Stimulated activated effector memory CD8-positive, alpha-beta T cell treated with anti-CD3 and anti-CD28 coated beads, Interleukin-12 subunit alpha, Interleukin-12 subunit beta, amount 100 ng/mL, for 72 hours (primary cell): ENCODE results near the gene ELP5.

ENCODE experiments used
- ATAC-seq: fragments of 150-1000 bp; cut with Tn5 transposase; 2 replicates; pipeline ENCODE4 v1.10.0; 2021
- DNase-seq, 2 donors: peaks; one replicate each; pipeline ENCODE4 v3.0.0; 2021 to 2022; ENCODE audit warnings: low spot score in 2 of 2
- H3K27ac Mint-ChIP-seq: one replicate; pipeline ENCODE4 v1.8.0; 2022; ENCODE audit warnings: mild to moderate bottlenecking, mixed read lengths
- H3K36me3 Mint-ChIP-seq: one replicate; pipeline ENCODE4 v1.8.0; 2022; ENCODE audit warnings: mild to moderate bottlenecking, mixed read lengths
- H3K4me1 Mint-ChIP-seq: one replicate; pipeline ENCODE4 v1.8.0; 2022; ENCODE audit warnings: mixed read lengths
- H3K4me3 Mint-ChIP-seq: one replicate; pipeline ENCODE4 v1.8.0; 2022; ENCODE audit warnings: mild to moderate bottlenecking, mixed read lengths
- H3K9me3 Mint-ChIP-seq: one replicate; pipeline ENCODE4 v1.8.0; 2022; ENCODE audit warnings: mixed read lengths

Gene ELP5

DNA sequence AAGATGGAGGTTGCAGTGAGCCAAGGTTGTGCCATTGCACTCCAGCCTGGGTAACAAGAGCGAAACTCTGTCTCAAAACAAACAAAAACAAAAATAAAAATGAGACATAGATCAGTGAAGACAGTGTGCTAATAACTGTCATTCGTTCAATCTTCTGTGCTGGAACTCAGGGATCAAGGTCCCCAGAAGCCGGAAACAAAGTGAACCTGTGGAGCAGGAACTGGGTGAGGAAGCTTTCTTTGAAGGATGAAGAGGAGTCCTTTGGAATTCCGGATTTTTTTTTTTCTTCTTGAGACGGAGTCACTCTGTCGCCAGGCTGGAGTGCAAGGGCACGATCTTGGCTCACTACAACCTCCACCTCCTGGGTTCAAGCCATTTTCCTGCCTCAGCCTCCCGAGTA lies 27.4 kb downstream of the ELP5 start:
- Mint-ChIP-seq H3K9me3 (no peaks in the 10 kb centered on the region), H3K4me1 (peaks cover 26% of the 10 kb centered on the region), H3K4me3 (peak overlapping the region; percentile 76), H3K27ac (no peak overlapping the region), H3K36me3 (no peaks in the 10 kb centered on the region)
- no peak for ATAC-seq
- DNase-seq = no peak

DNA sequence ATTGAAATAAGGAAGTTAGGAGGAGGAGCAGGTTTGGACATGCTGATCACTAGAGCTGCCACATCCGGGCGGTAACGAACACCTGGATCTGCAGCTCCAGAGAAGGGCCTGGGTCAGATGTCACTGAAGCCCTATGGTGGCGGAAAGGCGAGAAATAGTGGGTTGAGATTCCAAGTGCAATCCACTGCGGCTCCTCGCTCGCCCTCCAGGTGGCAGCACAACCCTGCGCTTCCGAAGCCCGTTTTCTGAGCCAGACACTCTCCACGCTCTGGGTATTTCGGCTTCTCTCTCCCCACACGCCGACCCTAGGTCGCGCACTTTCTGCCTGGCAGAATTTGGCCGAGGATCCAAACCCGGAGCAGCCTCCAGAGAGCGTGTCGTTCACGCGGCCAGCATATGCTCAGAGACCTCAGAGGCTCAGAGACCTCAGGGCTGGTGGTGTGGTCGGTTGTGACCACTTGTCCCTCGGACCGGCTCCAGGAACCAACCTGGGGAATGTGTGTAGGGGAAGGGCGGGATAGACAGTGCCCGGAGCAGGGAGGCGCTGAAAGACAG lies 28.6 kb downstream of the ELP5 start:
- Mint-ChIP-seq H3K27ac (no peak overlapping the region), H3K36me3 (no peaks in the 10 kb centered on the region), H3K4me1 (peaks cover 26% of the 10 kb centered on the region), H3K4me3 (peak overlapping the region; percentile 76), H3K9me3 (no peaks in the 10 kb centered on the region)
- ATAC-seq (peak; percentile 71), DNase-seq (peak in 1 of 2 donors; percentile 92)

DNA sequence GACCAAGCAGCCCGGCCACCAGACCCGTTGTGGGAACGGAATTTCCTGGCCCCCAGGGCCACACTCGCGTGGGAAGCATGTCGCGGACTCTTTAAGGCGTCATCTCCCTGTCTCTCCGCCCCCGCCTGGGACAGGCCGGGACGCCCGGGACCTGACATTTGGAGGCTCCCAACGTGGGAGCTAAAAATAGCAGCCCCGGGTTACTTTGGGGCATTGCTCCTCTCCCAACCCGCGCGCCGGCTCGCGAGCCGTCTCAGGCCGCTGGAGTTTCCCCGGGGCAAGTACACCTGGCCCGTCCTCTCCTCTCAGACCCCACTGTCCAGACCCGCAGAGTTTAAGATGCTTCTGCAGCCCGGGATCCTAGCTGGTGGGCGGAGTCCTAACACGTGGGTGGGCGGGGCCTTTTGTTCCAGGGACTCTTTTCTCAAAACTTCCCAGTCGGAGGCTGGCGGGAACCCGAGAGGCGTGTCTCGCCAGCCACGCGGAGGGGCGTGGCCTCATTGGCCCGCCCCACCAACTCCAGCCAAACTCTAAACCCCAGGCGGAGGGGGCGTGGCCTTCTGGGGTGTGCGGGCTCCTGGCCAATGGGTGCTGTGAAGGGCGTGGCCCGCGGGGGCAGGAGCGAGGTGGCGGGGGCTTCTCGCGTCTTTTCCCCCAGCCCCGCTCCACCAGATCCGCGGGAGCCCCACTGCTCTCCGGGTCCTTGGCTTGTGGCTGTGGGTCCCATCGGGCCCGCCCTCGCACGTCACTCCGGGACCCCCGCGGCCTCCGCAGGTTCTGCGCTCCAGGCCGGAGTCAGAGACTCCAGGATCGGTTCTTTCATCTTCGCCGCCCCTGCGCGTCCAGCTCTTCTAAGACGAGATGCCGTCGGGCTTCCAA lies 29.3 kb downstream of the ELP5 start, which contains the start of gene SLC2A4:
Gene SLC2A4, plus strand, starts transcription at position 645 of the 879 bp plus-strand sequence. Its CDS starts 217 bp downstream, at position 862.
- DNase-seq = peak; percentile 73 to 90
- no peak within 1 kb of the TSS for H3K27ac Mint-ChIP-seq
- peaks cover 26% of the 10 kb centered on the region for H3K4me1 Mint-ChIP-seq
- no peaks in the 10 kb centered on the region for H3K9me3 Mint-ChIP-seq
- no peaks in the 10 kb centered on the region for H3K36me3 Mint-ChIP-seq
- peak within 1 kb of the TSS; percentile 76 for H3K4me3 Mint-ChIP-seq
- ATAC-seq = peak; percentile 88

DNA sequence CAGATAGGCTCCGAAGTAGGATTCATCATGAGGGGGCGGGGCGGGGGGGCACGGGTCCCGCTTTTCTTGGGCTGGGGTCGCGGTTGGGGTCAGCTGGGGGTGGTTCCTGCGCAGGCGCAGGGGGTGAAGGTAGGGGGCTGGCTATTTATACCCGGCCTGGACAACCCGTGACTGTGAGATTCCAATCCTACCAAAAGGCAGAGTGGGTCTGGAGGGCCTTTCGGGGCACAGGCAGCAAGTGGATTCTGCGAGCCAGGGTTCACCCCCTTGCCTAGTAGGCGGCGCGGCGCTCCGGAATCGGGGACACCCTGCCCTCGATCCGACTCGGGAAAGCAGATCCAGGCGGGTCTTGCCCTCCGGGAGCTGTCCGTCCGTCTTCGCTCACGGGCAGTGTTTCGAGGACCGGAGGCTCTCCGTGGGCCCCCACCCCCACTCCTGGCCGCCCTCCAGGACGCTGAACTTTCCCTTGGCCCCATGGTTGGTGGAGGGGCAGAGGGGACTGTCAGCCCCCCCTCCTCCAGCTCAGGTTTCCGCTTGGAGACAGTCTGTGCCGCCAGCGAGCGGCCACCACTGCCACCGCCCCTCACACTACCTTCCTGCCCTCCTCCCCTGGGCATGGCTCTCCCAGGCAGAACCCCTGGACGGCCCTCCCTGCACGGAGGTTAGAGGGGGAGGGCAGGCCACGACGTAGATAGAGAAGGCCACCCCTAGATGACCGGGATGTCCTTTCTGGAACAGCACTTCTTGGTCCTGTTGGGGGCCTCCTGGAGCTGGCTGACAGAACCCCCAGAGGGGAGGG lies 30.1 kb downstream of the ELP5 start:
- Mint-ChIP-seq H3K4me1 (peaks cover 26% of the 10 kb centered on the region), H3K36me3 (no peaks in the 10 kb centered on the region), H3K27ac (no peak overlapping the region), H3K4me3 (peak overlapping the region; percentile 76), H3K9me3 (no peaks in the 10 kb centered on the region)
- DNase-seq = no peak
- no peak for ATAC-seq

DNA sequence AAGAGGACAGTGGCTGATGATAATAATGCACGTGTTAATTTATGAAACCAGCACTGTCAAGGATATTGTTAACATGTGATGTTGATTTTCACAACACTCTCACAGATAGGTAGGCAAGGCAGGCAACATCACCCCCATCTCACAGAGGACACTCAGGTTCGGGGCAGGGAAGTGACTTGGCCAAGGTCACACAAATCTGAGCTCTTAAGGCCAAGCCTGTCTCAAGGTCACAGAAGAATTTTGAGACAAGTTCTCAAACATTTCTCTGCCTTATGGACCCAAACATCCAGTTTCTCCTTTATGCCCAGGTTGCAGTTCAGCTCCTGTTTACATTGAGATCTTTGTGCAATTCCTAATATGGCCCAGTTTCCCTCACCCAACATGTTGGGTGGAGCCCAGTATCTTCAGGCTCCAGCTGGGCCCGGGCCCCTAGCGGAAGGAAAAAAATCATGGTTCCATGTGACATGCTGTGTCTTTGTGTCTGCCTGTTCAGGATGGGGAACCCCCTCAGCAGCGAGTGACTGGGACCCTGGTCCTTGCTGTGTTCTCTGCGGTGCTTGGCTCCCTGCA lies 30.8 kb downstream of the ELP5 start:
- peaks cover 26% of the 10 kb centered on the region for H3K4me1 Mint-ChIP-seq
- H3K4me3 Mint-ChIP-seq = peak overlapping the region; percentile 76
- no peak for ATAC-seq
- no peak overlapping the region for H3K27ac Mint-ChIP-seq
- no peaks in the 10 kb centered on the region for H3K9me3 Mint-ChIP-seq
- DNase-seq = no peak
- H3K36me3 Mint-ChIP-seq = no peaks in the 10 kb centered on the region

DNA sequence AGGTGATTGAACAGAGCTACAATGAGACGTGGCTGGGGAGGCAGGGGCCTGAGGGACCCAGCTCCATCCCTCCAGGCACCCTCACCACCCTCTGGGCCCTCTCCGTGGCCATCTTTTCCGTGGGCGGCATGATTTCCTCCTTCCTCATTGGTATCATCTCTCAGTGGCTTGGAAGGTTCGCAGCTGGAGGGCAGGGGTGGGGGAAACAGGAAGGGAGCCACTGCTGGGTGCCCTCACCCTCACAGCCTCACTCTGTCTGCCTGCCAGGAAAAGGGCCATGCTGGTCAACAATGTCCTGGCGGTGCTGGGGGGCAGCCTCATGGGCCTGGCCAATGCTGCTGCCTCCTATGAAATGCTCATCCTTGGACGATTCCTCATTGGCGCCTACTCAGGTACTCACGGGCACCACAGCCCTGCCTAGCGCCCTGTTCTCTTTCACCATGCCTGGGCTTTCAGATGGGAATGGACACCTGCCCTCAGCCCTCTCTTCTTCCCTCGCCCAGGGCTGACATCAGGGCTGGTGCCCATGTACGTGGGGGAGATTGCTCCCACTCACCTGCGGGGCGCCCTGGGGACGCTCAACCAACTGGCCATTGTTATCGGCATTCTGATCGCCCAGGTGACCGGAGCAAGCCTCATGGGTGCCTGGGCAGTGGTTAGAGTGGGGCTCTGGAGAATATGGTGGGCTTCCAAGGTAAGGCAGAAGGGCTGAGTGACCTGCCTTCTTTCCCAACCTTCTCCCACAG lies 31.6 kb downstream of the ELP5 start:
- Mint-ChIP-seq H3K36me3 (no peaks in the 10 kb centered on the region), H3K4me3 (peak overlapping the region; percentile 76), H3K9me3 (no peaks in the 10 kb centered on the region), H3K27ac (no peak overlapping the region), H3K4me1 (peaks cover 26% of the 10 kb centered on the region)
- ATAC-seq = no peak
- DNase-seq = no peak

DNA sequence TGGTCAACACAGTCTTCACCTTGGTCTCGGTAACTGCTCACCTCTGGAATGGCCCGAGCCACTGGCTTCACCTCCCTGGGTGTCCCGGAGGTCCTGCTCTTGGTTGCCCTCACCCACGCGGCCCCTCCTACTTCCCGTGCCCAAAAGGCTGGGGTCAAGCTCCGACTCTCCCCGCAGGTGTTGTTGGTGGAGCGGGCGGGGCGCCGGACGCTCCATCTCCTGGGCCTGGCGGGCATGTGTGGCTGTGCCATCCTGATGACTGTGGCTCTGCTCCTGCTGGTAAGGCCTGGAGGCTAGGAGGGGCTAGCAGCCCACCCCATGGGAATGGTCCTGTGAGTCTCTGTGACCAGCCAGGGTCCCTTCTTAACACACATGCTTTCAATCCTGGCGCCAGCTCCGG lies 32.9 kb downstream of the ELP5 start:
- Mint-ChIP-seq H3K27ac (no peak overlapping the region), H3K4me3 (no peak overlapping the region), H3K36me3 (no peaks in the 10 kb centered on the region), H3K4me1 (peaks cover 26% of the 10 kb centered on the region), H3K9me3 (no peaks in the 10 kb centered on the region)
- ATAC-seq (no peak), DNase-seq (no peak)

DNA sequence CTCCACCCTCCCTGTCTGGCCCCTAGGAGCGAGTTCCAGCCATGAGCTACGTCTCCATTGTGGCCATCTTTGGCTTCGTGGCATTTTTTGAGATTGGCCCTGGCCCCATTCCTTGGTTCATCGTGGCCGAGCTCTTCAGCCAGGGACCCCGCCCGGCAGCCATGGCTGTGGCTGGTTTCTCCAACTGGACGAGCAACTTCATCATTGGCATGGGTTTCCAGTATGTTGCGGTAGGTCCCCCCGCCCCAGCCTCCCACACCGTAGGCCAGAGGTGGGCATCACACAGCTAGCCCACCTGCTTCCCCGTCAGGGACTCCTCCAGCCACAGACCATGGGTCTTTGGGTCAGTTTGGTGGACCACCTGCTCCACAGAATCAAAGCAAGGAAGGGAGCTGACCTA lies 33.7 kb downstream of the ELP5 start:
- Mint-ChIP-seq H3K4me3 (no peak overlapping the region), H3K36me3 (no peaks in the 10 kb centered on the region), H3K27ac (no peak overlapping the region), H3K4me1 (peaks cover 18% of the 10 kb centered on the region), H3K9me3 (no peaks in the 10 kb centered on the region)
- ATAC-seq = no peak
- DNase-seq = no peak

DNA sequence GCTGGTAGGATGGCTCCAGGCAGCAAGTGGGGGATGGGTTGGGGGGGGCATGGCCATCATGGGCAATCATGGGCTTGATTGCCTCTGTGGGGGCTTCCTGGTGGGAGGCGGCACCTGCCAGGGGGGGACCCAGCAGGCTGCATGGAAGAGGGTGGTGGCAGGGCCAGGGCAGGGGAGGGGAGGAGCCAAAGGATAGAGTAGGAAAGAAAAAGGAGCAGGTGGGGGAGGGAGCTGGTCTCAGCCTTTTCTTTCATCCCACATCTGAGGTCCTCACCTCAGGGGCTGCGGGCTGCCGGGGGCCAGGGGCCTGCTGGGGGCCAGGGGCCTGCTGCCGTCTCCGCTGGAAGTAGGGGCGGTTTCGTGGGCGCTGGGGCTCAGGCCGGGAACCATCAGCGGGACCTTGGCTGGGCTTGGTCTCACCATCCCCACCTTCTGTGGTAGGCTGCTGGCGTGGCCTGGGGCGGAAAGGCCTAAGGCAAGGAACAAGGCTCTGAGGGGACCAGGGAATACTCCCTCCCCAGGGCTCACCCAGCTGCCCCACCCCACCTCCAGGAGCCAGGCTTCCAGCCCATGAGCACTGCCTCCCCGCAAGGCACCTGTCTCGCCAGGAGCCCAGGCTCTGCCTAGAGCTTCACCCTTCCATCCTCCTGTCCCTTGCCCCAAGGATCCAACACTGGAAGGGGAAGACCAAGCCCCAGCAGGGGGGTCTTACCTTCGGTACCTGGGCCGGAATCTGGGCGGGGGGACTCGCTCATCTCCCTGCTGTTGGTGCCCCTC lies 37.4 kb downstream of the ELP5 start:
- Mint-ChIP-seq H3K36me3 (no peaks in the 10 kb centered on the region), H3K9me3 (no peaks in the 10 kb centered on the region), H3K4me3 (no peak overlapping the region), H3K4me1 (no peaks in the 10 kb centered on the region), H3K27ac (no peak overlapping the region)
- DNase-seq = no peak
- no peak for ATAC-seq

DNA sequence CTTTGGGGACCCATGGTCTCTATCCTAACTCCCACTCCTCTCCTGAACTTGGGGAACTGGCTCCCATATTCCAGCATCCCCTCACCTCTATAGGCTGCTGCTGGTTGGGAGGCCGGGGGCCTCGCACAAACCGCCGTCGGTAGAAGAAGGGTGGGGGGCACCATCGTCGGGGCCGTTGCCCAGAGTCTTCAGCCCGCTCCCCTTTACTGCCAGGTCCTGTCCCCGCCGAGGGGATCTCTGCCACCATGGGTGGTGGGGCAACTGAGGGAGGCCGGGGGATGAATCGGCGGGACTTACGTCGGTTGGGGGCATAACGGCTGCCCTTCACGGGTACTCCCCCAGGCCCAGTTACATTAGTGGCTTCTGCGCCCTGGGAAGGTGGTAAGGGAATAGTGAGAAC lies 38.2 kb downstream of the ELP5 start:
- ATAC-seq = no peak
- Mint-ChIP-seq H3K4me1 (peaks cover 5% of the 10 kb centered on the region), H3K27ac (no peak overlapping the region), H3K9me3 (no peaks in the 10 kb centered on the region), H3K4me3 (no peak overlapping the region), H3K36me3 (no peaks in the 10 kb centered on the region)
- DNase-seq = no peak

DNA sequence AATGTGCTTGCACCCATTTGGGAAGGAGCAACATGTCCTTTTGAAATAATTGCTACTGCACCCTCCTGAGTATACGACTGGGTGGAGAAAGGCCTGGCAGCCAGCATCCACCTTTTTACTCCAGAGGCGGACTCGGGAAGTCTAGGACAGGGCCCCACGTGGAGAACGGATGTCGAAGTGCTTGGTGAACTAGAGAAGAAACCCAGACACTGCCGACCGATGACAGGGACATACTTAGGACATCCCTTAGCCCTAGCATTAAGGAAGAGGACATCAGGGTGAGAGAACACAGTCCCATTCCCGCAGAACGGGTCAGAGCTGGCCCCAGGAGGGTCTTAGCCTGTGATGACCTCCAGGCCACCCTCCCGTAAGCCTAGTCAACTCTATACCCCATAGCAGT lies 38.7 kb downstream of the ELP5 start:
- DNase-seq = no peak
- no peaks in the 10 kb centered on the region for H3K9me3 Mint-ChIP-seq
- no peak for ATAC-seq
- H3K4me1 Mint-ChIP-seq = peaks cover 10% of the 10 kb centered on the region
- no peak overlapping the region for H3K4me3 Mint-ChIP-seq
- H3K27ac Mint-ChIP-seq = no peak overlapping the region
- no peaks in the 10 kb centered on the region for H3K36me3 Mint-ChIP-seq

DNA sequence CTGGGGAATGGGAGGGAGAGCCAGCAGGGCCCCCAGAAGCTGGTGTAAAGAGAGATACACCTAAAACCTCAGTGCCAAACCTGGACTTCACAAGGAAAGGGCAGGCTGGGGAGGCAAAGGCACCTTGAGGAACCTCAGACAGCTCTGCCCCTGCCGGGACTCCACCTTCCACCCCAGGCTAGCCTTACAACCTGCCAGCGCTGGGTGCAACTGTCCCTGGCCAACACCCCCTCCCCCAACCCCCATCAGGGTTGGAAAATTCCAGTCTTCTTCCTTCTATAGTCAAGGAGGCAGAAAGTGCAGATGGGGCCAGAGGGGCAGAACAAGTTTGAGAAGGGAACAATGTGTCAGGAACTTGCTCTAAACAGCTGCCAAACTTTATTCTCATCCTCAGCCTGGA lies 40.2 kb downstream of the ELP5 start:
- Mint-ChIP-seq H3K4me3 (no peak overlapping the region), H3K9me3 (no peaks in the 10 kb centered on the region), H3K36me3 (no peaks in the 10 kb centered on the region), H3K27ac (no peak overlapping the region), H3K4me1 (peaks cover 22% of the 10 kb centered on the region)
- ATAC-seq (no peak), DNase-seq (no peak)

DNA sequence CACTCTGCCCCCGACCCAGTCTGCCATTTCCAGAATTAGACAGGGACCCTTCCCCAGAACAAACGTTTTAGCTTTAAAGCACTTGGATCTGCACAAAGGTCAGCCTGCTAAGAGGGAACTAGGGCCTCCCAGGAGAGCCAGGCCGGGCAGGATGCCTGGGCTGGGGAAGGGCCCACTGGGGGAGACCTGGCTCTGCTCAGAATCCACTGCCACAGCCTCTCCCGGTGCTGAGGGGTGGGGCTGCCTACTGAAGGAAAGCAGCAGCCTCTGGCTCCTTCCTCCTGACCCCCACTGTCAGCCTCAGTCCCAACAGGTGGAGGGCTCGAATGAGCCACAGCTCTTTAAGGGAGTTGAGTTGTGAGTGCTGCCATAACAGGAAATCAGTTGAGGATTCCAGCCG lies 40.7 kb downstream of the ELP5 start:
- no peaks in the 10 kb centered on the region for H3K36me3 Mint-ChIP-seq
- no peak overlapping the region for H3K4me3 Mint-ChIP-seq
- no peaks in the 10 kb centered on the region for H3K9me3 Mint-ChIP-seq
- no peak overlapping the region for H3K27ac Mint-ChIP-seq
- ATAC-seq (no peak), DNase-seq (no peak)
- H3K4me1 Mint-ChIP-seq = peaks cover 22% of the 10 kb centered on the region

DNA sequence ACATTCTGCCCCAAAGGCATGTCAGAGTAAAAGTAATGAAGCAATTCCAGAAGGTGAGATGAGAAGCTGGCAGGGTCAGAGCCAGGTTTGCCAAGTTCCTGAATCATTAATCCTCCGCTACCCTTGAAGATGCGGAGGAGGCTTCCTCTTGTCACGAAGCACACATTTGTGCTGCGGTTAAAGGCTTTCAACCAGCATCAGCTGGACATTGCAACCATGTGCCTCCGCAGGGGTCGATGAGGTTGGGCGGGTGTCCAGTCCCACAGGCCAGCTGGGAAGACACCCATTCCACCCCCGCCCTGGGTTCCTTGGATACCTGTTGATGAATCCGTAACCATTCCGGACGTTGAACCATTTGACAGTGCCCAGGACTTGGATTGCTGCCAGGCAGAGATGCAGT lies 41.1 kb downstream of the ELP5 start:
- Mint-ChIP-seq H3K27ac (no peak overlapping the region), H3K36me3 (no peaks in the 10 kb centered on the region), H3K4me1 (peaks cover 22% of the 10 kb centered on the region), H3K4me3 (peak overlapping the region; percentile 38), H3K9me3 (no peaks in the 10 kb centered on the region)
- ATAC-seq = no peak
- no peak for DNase-seq
